T-helper 2 cell treated with Interferon-gamma antibody and Interleukin-4, amounts not matched to agents 100 ng/mL and 5 ng/mL, for 36 hours (primary cell): ENCODE results near the gene MAP4. TPM values are rescaled to one million over a fixed set of nuclear protein-coding genes. Genes with fewer than 3 reads are reported as not detected.

Experiments used
- intact Hi-C: fragments of 100-400 bp; cut with micrococcal nuclease; formaldehyde crosslinking; loops from one replicate; pipeline ENCODE4 v1.15.1; 2023
- total RNA-seq: library from RNA; stranded (reverse); gene quantifications from 2 replicates; pipeline ENCODE4 v1.2.3, GENCODE V29; 2022

The MAP4 gene
- total RNA-seq, 1 donor from 2014 or later: 107 TPM

- intact Hi-C loops: no loop called here
Measured at GRCh38 chr3:47847260-47847659, 169.0 kb downstream of the MAP4 start.

GRCh38 chr3:47846880-47847248 is 169.4 kb downstream of the MAP4 start:
- intact Hi-C loops: no loop called here

- intact Hi-C loops: no loop called here
Measured at GRCh38 chr3:47846186-47846879, 169.9 kb downstream of the MAP4 start.

- intact Hi-C loops: no loop called here
Measured at GRCh38 chr3:47841786-47842349, 174.3 kb downstream of the MAP4 start.

GRCh38 chr3:47838503-47838902 is 177.7 kb downstream of the MAP4 start:
- intact Hi-C loops: no loop called here

GRCh38 chr3:47836986-47837385 is 179.2 kb downstream of the MAP4 start:
- intact Hi-C loops: loop anchor here (1.0 kb wide), 1 partner anchor 153 kb away; no protein-coding TSS in a partner anchor

GRCh38 chr3:47829482-47829881 is 186.7 kb downstream of the MAP4 start:
- intact Hi-C loops: loop anchor here (10.0 kb wide), 1 partner anchor 325 kb away; no protein-coding TSS in a partner anchor

GRCh38 chr3:47825590-47825989 is 190.6 kb downstream of the MAP4 start:
- intact Hi-C loops: loop anchor here (1.0 to 10.0 kb wide), 3 partner anchors 23 to 329 kb away; partner anchors contain the start of gene DHX30

- intact Hi-C loops: loop anchor here (1.0 to 10.0 kb wide), 3 partner anchors 22 to 330 kb away; partner anchors contain the start of gene DHX30
Measured at GRCh38 chr3:47824541-47825473, 191.4 kb downstream of the MAP4 start.

GRCh38 chr3:47817609-47818008 is 198.6 kb downstream of the MAP4 start:
- intact Hi-C loops: no loop called here

- intact Hi-C loops: no loop called here
Measured at GRCh38 chr3:47813551-47814177, 202.6 kb downstream of the MAP4 start.

GRCh38 chr3:47804577-47804976 is 211.6 kb downstream of the MAP4 start:
- intact Hi-C loops: loop anchor here (5.0 kb wide), 1 partner anchor 292 kb away; the partner anchor contains the start of gene ELP6

- intact Hi-C loops: loop anchor here (1.0 to 5.0 kb wide), 3 partner anchors 14 to 291 kb away; partner anchors contain the start of gene ELP6
Measured at GRCh38 chr3:47803480-47804025, 212.7 kb downstream of the MAP4 start.

GRCh38 chr3:47802734-47803479 is 213.3 kb downstream of the MAP4 start, which contains the start of gene DHX30:
Gene DHX30, plus strand, starts transcription at chr3:47803138. Its CDS starts 7,546 bp downstream, at chr3:47810684.
- intact Hi-C loops: loop anchor here (1.0 to 5.0 kb wide), 3 partner anchors 14 to 291 kb away; partner anchors contain the start of gene ELP6

Other genes with a start within 250 kb of the MAP4 start
- gene SMARCC1, start 234.5 kb downstream of the MAP4 start, total RNA-seq: 116 TPM in 2 replicates
- gene DHX30, start 213.3 kb downstream of the MAP4 start, total RNA-seq: 89.9 and 90.5 TPM in 2 replicates
- 30.7 and 30.8 TPM in 2 replicates for gene CDC25A, start 172.0 kb upstream of the MAP4 start, total RNA-seq
- not detected in 2 replicates for gene CAMP, start 207.1 kb upstream of the MAP4 start, total RNA-seq
- gene ZNF589, start 224.7 kb upstream of the MAP4 start, total RNA-seq: 29.3 and 29.6 TPM in 2 replicates